GM18861 (cell line): ENCODE results near the gene AMN.

Experiments
- ATAC-seq: cut with Tn5 transposase; IDR thresholded peaks from one replicate; pipeline ENCODE4 v1.9.1; 2021; ENCODE audit not compliant: unreplicated experiment

The AMN gene

DNA sequence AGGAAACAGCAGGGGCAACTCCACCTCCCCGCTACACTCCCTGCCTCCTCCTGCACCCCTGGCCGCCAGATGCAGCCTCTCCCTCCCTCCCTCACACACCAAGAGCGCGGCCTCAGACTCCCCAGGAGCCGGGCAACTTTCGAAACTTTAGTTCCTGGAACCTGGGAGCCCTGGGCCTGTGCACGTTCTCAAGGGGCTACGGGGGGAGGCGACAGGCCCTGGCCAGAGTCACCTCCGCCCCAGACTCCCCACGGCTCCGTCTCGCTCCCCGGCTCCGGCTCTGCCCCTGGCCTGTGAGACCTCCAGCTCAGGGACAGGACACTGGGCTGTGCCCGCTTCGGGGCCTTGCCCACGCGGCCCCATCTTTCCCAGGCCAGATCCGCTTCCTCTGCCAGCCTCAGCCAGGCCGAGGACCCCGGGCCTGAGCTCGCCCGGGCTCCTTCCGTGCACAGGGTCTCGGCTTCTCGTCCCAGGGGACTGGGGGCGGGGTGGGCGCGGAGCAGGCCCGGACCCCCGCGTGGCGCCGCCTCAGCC lies 5.5 kb downstream of the AMN start:
- ATAC-seq: no peak

DNA sequence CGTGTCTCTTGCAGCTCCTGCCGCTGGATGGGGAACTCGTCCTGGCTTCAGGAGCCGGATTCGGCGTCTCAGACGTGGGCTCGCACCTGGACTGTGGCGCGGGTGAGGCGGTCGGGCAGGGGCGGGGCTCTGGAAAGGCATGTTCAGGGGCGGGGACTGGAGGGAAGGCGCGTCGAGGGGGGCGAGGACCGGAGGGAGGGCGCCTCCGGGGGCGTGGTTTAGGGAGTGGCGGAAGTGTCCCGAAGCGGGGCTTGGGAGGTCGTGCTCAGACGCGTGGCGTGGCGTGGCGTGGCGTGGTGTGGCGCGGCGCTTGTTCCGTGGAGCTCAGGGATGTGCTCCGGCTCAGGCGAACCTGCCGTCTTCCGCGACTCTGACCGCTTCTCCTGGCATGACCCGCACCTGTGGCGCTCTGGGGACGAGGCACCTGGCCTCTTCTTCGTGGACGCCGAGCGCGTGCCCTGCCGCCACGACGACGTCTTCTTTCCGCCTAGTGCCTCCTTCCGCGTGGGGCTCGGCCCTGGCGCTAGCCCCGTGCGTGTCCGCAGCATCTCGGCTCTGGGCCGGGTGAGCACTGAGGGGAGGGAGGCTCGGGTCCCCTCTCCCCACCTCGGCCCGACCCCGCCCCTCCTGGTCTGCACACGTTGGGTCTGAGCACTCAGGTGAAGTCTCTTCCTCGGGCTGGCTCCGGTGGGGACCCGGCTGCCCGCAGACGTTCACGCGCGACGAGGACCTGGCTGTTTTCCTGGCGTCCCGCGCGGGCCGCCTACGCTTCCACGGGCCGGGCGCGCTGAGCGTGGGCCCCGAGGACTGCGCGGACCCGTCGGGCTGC lies 6.2 kb downstream of the AMN start:
- no peak for ATAC-seq

DNA sequence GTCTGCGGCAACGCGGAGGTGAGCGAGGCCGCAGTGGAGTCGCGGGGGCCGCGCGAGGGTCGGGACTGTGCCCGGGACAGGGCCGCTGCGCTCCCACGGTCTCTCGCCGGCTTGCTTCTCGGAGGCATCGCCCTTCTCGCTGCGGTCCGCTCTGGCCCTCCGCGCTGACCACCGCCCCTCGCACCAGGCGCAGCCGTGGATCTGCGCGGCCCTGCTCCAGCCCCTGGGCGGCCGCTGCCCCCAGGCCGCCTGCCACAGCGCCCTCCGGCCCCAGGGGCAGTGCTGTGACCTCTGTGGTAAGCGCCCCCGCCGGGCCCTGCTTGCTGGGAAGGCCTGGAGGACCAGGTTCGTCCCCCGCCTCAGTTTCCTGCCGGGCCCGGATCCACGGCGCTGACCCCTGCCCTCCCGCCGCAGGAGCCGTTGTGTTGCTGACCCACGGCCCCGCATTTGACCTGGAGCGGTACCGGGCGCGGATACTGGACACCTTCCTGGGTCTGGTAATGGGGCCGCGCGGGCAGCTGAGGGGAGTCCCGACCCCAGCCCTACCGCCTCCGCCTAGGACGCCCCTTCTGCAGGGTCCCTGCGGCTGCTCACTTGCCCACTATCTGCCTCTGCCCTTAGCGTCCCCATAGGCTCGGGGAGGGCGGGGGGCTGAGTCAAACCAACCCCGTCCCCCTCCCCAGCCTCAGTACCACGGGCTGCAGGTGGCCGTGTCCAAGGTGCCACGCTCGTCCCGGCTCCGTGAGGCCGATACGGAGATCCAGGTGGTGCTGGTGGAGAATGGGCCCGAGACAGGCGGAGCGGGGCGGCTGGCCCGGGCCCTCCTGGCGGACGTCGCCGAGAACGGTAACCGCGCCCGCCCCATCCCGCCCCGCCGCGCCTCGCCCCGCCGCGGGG lies 7.0 kb downstream of the AMN start:
- no peak for ATAC-seq

DNA sequence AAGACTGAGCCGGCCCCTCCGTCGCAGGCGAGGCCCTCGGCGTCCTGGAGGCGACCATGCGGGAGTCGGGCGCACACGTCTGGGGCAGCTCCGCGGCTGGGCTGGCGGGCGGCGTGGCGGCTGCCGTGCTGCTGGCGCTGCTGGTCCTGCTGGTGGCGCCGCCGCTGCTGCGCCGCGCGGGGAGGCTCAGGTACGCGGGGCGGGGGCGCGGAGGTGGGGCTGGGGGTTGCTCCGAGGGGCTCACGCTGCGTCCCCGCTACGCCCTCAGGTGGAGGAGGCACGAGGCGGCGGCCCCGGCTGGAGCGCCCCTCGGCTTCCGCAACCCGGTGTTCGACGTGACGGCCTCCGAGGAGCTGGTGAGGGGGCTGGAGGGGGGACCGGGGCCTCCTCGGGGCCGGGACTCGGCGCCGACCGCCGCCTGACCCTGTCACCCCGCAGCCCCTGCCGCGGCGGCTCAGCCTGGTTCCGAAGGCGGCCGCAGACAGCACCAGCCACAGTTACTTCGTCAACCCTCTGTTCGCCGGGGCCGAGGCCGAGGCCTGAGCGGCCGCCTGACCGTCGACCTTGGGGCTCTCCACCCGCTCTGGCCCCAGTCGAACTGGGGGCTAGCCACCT lies 7.8 kb downstream of the AMN start:
- no peak for ATAC-seq

DNA sequence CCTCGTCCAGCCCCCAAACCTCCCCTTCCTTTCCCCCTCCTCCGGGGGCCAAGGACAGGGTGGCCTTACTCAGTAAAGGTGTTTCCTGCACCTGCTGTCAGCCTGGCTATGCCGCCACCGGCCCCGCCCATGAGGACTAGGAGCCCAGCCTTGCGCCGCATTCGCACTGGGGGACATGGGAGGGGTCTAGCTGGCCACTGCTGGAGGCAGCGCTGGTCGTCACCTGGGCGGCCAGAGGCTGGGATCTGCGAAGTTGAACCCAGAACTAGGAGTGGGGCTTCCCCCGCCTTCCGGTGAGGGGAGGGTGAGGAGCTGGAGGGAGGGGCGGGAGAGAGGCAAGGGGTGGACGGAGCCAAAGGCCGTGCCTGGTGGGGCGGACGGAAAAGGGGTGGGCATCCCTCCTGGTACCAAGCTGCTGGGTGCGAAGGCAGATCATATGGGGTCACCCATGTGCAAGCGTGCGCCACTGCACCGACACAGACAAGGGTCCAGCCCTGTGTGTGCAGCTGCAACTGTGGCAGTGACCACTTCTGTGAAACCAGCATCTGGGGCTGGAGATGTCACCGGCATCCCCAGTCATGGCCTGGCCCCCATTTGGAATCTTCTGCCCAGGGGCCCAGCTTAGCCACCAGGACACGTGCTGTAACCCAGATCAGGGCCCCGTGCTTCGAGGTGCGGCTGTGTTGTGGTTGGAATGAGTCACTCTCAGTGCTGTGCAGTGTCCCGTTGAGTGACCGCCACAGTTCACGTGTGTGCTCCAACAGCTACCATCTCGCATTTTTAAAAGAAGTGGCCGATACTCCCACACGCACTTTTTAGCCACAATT lies 8.5 kb downstream of the AMN start:
- no peak for ATAC-seq

DNA sequence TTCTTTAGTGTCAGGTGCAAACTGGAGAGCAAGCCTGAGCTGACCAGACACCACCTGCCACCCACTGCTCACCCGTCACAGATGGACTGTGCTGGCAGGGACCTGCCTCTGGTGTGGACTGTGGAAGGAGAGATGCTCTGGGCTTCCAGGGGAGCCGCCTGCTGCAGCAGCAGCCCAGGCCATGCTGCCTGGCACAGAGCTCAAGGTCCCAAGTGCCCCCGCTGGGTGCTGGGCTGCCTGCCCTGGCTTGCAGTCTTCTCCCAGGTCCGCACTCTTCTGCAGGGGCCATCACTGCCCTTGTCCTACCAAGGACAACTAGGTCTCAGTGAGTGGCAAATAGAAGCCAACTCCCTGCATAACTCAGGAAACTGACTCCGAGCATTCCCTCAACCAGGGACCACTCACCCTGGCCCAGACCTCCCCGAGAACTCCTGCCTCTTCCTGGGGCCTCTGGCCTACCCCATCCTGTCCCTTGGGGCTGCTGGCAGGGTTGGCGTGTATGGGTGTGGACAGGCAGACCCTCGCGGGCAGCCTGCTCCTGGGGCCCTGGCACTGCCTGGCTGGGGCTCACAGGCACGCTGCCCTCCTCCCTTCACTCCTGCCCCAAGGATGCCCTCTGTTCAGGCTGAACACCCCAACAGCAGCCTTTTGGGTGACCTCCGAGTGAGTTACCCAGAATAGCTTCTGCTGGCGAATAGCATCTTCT lies 9.3 kb downstream of the AMN start:
- no peak for ATAC-seq

DNA sequence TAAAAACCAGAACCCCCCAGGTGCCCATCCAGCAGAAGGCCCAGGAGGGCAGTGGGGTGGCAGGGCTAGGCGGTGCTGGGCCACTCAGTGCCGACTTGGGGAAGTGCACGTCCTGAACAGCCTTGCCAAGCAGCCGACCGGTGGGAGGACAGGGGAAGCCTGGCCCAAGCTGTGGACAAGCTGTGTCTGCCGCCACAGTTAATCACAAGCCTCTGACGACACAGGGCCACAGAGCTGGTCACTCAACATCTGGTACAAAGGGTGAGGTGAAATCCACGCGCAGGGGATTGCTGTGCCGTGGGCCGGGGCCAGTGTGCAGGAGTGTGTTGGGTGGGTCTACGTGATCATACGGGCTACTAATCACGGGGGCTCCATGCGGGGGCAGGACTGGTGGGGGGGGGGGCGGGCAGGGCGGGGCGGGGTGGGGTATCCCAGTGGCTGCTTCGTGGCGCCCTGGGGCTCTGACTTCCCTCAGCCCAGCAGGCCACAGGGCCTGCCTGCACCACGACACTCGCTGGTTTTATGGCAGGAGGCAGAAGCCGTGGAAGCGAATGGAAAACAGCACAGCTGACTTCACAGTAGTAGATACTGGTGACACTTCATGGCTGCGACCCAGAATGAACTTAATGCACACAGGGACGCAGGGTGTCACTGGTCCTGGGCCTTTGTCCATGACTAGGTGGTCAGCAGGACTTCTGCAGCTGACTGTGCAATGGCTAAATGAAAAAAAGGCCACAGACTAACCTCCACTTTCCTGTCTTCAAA lies 10.2 kb downstream of the AMN start:
- no peak for ATAC-seq

DNA sequence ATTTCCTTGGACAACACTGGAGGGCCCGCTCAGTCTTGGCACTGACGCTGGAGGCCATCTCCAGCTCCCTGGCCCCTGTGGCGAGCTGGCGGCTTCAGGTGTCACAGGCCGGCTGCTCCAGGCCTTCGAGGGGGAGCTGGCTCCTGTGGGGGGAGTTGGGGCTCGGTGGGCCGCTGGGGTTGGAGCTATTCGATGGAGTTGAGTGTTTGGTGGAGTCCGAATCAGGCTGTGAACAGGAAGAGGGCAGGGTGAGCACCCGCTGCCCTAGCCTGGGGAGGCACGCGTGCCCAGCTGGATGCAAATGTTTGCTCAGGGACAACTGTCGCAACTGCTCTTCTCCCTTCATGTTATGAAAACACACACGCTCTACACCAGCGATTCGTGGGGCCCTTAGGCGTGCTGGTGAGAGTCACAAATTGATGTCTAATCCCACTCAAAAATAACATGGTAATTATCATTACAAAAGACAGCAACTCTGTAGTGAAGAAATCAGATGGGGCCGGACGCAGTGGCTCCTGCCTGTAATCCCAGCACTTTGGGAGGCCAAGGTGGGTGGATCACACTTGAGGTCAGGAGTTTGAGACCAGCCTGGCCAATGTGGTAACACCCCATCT lies 11.3 kb downstream of the AMN start:
- ATAC-seq: no peak

DNA sequence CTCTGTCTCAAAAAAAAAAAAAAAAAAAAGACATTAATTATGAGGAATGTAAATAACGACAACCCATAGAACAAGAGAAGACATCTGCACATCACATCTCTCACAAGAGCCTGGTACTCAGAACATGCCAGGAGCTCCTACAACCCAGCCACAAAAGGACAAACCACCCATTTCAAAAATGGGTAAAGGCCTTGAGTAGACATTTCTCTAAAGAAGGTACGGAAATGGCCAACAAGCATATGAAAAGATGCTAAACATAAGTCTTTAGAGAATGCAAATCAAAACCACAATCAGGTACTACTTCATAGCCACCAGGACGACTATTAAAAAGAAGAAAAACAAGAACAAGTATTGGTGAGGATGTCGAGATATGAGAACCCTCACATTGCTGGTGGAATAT lies 13.3 kb downstream of the AMN start:
- no peak for ATAC-seq

DNA sequence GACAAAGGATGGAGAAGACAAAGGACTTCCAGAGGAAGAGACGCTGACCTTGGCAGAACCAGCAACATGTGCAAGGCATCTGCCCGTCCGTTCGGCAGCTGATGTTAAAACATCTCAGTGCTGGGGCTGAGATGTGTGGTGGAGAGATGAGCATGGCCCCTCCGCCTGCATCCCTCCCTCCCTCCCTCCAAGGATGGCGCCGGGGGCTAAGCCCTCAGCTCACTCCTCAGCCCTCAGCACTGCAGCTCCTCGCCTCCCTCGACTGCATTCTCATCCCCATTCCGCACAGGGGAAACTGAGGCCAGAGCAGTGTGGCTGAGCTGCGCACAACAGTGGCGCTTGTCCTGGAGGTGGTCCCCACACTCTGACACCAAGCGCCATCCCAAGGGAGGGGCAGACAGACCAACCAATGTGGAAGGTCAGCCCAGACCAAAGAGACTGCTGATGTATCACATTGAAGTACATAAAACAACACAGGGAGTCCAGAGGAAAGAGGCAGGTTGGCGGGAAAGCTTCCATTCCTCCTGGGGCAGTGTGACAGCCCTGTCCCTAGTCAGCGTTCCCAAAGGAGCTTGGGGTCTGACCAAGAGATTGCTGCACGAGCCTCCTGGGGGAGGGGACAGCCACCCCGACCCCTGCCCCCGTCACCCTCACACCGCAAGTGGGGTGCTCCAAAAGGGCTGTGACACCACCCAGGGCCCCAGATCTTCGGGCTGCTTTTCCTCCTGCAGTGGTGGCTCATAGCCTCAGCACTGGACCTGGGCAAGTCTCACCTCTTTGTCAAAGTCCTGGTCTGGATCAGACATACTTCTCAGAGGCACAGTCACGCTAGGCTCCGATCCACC lies 15.1 kb downstream of the AMN start:
- ATAC-seq: no peak

DNA sequence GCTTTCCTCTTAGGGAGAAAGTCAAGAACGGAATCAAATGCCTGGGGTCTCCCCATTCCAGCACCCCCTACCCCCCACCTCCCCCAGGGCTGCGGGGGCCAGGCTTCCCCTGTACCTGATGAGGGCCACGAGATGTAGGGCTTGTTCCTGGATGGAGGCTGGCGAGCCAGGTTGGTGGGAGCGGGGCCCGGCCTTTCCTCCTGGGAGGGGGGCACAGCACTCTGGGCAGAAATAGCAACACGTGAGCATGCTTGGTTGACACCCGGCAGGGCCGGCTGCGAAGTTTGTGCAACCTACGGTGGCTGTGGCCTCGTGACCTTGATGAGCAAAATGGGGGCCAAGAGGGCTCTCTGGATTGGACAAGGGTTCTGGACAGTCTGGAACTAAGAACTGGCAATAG lies 15.7 kb downstream of the AMN start:
- ATAC-seq: no peak

DNA sequence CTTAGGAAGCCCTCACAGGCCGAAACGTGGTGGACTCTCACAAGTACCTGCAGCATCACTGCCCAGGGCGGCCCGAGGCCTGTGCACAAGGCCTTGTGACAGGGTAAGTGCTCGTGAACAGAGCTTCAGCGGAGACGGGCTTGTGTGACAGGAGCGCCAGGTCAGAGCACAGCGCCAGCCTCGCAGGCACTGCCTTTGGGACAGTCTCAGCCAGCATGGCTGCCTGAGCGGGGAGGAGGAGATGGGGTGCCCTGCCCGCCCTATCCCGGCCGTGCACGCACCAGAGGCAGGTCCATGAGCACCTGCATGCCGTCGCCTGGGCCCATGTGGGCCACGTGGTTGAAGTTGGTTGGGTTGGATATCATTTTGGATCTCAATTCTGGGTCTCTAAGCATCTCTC lies 16.9 kb downstream of the AMN start:
- ATAC-seq: no peak

DNA sequence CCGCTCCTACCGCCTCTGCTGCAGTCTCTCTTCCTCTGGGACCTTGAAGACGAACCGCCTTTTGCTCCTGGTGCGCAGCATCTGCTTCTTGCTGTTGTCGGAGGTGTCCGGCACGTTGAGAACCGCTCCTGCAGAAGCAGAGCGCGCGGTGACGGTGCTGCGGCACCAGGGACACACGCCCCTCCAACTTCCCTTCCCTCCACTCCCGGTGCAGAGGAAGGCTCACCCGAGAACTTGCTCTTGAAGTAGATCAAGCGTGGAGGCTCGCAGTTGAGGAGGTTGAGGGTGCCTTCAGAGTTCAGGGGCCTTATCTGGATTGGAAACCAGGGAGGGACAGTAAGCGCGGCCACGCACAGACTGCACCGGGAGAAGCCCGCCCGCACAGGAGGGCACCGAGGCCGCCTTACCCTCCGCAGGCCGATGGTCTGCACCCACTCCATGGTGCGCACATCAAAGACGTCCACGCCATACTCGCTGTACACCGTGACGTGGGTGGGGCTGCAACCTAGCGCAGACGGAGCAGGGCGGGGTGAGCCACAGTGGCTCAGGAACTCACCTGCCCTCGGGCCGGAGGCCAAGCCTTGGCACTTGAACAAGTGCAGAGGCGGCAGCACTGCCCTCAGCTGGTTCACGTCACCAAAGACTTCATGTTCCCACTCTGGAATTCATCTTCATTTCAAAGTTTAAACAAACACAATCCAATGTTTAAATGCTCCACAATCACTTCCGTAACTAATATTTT lies 17.5 kb downstream of the AMN start:
- ATAC-seq: no peak

DNA sequence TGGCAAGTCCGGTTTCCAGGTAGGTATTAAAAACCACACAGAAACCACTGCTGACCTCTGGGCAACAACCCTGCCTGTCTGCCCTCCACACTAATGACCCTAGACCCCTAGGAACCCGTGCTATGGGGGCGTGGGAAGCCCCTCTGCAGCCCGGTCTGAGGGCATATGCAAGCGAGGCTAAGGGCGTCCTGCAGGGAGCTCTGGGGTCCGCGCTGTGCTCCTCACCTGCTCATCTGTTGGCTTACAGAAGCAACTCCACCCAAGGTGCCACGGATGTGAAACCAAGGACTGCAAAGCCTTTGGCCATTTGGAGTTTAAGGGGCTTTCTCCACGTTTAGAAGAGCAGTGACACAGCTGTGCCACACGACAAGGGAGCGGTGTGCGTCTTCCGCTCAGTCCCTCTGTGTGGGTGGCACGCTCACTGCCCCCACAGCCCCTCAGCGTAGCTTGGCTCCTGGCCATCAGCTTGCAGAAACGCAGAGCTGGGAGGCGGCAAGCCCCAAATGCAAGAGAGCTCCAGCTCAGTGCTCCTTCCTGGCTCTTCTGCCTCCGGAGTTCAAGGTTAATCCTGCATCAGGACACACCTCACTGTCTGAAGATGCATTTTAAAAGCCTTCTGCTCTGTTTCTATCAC lies 18.4 kb downstream of the AMN start:
- ATAC-seq: no peak

DNA sequence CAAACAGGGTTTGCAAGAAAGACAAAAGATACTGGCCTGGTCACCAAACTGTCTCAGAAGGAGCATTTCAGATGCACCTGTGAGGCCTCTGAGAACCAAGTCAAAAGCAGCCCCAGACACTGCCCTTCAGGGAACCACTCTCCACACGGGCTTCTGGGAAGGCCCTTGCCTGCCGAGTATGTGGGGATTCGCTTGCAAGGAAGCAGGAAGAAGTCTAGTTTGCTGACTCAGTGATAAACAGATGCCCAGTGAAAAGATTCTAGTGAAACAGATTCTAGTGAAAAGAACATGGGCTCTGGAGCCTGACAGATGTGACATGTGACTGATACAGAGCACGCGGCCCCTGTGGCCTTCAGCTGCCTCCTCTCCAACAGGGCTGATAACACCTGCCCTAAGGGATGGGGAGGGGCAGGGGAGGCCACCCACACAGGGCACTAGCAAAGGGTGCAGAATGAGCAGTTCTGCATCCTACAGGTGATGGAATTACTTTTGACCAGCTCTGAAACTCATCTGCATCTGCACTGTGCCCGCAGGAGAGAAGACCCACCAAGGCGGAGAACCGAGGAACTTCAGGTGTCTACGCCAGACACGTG lies 19.1 kb downstream of the AMN start:
- ATAC-seq: no peak

DNA sequence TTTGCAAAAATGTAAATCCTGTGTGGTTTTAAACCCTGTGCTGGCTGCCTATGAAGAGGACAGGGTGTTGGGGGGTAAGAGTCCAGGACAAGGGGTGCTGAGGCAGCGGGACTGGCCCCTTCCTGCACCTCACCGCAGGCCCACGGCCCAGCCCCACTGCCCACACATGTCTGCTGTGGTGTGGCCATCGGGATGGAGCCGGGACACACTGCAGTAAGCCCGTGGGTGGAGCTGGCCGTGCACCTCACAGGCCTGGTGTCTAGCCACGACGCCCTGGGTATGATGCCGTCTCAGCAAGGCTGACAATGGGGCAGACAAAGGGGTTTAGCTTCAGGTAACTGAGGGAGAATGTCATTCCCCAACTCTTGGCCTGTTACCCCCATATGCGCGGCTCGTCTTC lies 19.6 kb downstream of the AMN start:
- no peak for ATAC-seq
